Activated naive CD4-positive, alpha-beta T cell (primary cell): ENCODE measurements around the gene PIH1D1.
"Not testable (repeated sequence)": the region's sequence is repeated elsewhere in the genome, so short reads cannot be mapped to it uniquely, and the experiment has no call there.

ENCODE experiments used
- DNase-seq, 4 experiments: peaks; one replicate each; lab custom pipeline; 2025; lab: John Stamatoyannopoulos, UW

Gene PIH1D1

DNA sequence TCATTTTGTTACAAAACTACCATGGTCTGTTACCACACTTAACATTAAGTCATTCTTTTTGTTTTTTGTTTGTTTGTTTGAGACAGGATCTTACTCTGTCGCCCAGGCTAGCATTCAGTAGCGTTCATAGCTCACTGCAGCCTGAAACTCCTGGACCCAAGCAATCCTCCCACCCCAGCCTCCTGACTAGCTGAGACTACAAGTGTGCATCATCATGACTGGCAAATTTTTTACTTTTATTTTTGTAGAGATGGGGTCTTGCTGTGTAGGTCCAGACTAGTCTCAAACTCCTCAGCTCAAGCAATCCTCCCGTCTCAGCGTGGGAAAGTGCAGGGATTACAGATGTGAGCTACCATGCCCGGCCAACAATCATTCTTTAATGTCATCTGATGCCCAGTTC lies 4.7 kb upstream of the PIH1D1 start:
- DNase-seq, result no peak

DNA sequence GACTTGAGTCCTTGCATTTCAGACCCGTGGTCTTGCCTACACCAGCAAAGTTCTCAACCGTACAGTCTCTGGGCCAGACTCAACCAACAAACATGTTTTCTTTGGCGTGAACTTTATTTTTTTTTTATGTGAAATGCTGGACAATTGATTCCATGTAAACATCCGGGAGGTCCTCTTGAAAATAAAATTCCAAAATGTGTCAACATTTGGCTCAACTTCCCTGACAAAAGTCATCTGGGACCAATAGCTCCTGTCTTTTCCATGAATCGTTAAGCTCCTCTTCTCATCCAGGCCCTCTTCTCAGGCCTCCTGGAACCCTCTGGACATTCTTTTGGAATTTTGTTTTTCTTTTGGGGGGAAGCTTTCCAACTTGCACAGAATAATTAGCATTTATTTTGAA lies 4.2 kb upstream of the PIH1D1 start:
- DNase-seq, result no peak

DNA sequence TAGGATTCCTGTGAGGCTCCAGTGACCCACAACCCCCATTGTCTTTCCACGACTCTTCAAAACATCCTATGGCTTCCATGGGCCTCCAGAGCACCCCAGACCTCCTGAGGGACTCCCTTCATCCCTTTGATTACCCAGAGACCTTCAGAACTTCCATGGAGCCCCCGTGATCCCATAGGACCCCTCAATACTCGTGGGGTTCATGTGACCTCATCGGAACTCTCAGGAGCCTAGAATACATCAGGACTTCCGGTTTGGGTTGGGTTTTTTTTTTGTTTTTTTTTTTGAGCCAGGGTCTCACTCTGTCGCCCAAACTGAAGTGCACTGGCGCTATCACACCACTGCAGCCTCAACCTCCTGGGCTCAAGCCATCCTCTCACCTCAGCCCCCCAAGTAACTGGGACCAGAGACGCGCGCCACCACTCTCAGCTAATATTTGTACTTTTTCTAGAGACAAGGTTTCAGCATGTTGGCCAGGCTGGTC lies 2.2 kb upstream of the PIH1D1 start:
- DNase-seq, result no peak

DNA sequence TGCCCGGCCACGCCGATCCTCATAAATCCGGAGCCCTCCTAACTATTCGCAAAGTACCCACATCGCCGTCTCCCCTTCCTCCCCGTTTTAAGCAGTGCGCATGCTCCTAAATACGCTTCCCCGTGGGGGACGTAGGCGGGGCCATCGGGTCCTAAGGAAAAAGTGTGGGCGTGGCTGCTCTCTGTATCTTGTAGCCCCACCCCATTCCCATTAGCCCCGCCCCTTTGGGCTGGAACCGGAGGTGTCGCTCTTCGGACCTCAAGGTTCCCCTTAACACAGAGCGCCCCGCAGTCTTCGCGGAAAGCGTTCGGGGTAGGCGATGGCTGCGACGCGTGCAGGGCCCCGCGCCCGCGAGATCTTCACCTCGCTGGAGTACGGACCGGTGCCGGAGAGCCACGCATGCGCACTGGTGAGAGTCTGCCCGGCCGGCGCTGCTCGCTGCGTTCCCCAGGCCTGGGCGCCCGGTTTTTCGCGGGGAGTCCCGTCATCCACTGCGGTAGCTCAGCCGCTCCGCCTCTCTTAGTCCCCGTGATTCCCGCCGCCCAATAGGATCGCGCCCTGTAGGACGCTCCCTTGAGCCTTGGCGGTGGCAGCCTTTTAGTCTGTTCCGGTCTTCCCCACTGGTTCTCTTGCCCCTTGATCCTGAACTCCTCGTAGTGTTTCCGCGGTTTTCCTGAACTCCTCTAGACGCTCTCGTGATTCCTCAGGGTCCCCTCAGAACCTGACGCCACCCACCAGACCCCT lies 1.6 kb upstream of the PIH1D1 start, which contains the start of gene ALDH16A1:
ALDH16A1 (plus strand) TSS at position 213 of the 744 bp plus-strand sequence; CDS start at position 320, 107 bp downstream.
- peak; percentile 94 to 98 (median 96) for DNase-seq

DNA sequence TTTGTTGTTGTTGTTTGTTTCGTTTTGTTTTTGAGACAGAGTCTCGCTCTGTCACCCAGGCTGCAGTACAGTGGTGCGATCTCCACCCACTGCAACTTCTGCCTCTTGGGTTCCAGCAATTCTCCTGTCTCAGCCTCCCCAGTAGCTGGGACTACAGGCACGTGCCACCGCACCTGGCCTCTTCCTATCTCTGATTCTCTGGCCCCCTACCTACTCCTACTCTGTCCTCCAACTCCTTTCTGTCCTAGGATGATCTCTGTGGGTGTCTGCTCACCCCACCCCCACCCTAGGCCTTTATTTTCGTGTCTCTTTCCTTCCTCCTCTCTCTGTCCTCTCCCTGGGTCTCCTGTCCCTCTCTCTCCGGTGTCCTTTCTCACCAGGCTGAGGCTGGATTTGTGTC lies 1.2 kb downstream of the PIH1D1 start:
- no peak for DNase-seq

DNA sequence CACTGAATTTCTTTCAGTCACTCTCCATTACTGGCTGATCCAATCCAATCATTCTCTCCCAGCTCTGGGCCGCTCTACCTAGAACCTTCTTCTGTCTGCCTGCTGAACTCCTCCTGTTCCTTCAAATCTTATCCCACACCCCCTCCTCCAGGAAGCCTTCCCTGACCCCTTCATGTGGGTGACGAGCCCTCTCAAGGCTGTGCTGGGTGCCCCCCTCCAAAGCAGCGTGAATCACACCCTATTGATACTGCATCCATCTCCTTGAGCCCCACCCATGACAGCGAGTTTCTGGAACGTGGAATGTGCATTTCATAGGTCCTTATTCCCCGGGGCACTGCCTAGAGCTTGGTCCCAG lies 3.2 kb downstream of the PIH1D1 start:
- no peak for DNase-seq

DNA sequence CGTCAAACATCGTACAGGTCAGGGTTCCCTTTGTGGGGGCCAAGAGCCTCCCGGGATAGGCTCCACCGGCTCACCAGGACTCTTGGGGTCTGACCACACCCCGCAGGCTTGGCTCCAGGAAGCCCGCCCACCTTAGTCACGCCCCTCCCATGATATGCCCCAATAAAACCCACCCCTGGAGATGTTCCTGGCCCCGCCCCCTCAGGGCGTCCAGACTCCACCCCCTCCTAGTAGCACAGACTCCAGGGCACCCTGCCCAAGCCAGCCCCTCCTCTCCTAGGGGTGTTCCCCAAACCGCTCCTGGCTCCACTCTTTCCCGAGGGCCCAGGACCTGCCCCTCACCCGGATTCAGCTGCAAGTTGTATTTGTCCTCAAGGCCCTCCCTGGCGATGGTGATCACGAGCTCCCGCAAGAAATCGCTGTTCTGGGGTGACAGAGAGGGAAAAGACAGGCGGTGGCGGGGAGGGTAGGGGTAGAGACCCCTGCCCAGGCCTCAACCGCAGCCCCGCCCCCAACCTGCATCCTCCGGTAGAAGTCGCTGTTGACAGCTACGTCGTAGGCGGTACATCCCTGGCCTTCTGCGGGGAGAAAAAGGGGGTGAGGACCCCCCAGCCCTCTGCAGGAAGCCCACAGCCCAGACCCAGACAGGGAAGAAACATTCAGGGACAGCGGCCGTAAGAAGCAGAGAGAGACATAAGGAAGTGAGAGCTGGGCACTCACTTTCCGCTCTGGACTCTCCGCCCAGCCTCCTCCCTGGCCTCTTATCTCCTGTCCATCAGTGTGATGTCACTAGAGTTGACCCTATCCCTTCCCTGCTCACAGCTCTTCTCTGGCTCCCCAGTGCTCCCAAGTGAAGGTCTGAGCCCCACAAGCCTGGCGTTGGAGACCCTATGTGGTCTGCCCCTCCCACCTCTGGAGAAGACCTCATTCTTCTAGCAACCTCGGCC lies 3.9 kb downstream of the PIH1D1 start:
- DNase-seq, result no peak

DNA sequence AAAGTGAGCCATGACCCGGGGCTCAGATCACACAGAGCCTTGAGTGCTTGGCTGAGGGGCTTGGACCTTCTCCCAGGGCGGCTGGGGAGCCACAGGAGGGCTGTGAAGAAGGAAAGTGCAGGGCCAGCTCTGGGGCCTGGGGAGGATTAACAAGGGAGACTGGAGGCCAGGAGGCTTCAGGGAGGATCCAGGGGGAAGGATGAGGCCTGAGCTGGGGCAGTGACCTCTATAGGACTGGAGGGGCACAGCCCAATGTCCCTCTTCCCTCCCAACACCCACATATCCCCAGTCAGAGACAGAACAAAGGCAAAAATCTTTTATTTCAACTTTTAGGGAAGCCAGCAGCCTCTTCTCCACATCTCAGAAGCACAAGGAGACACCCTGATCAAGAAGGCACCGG lies 5.6 kb downstream of the PIH1D1 start:
- no peak for DNase-seq

DNA sequence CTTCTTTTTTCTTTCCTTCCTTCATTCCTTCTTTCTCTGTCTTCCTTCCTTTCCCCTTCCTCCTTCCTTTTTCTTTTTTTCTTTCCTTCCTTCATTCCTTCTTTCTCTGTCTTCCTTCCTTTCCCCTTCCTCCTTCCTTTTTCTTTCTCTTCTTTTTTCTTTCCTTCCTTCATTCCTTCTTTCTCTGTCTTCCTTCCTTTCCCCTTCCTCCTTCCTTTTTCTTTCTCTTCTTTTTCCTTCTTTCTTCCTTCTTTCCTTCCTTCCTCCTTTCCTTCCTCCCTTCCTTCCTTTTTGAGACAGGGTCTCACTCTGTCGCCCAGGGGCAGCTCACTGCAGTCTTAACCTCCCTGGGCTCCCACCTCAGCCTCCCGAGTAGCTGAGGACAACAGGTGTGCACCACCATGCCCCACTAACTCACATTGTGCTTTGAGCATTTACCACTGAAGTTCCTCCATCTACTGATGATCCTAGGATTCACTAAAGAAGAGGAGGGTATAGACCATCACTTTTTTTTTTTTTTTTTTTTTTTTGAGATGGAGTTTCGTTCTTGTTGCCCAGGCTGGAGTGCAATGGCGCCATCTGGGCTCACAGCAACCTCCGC lies 7.4 kb downstream of the PIH1D1 start:
- DNase-seq, result not testable (repeated sequence)

DNA sequence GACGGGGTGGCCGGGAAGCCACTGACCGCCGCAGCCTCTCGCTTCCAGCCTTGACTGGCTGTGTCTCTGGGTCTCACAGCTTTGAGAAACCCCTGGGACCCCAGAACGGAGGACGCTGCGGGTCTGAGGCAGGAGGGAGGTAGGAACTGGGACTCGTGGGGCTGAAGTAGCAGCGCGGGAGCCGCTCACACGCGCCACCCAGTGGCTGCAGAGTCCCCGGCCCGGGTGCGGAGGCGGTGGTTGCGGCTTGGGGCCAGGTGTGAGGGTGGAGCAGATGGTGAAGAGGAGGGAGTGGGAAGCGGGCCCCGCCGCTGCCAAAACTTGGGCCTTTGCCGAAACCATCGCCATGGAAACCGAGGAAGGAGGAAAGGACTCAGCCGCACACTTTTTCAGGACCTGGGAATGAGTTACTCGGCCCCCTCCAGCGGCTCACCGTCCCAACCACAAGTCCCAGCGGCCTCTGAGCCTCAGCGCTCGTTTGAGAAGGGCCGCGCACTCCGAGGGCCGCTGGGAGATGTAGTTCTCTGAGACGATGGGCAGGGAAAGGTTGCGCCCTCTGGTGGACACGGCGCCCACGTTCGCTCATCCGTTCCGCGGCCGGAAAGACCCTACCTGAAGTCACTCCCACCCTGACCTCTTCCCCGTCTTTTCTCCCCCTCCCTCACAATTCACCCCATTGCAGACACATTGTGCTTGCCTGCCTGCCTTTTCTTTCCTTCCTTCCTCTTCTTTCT lies 8.1 kb downstream of the PIH1D1 start:
- DNase-seq, result peak; percentile 82 to 89 (median 88)

DNA sequence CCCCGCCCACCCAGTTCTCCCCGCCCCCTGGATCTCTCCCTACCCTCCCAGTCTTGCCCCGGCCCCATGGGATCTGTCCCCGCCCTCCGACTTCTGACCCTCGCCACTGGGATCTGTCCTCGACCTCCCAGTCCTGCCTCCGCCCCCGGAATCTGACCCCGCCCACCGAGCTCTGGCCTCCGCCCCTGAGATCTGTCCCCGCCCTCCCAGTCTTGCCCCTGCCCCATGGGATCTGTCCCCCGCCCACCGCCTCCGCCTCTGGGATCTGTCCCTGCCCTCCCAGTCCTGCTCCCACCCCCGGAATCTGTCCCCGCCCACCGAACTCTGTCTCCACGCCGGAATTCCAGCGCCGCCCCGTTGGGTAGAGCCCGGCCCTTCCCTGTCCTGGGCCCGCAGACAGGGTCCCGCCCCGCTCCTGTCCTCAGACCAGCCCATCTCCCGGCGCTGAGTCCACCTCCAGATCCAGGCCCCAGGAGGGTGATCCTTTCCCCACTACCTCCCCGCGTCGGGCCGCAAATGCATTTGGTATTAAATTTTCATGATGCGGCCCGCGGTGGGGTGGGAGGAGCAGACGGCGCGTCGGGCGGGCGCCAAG lies 8.7 kb downstream of the PIH1D1 start:
- peak in 2 of 4 experiments; percentile 25 to 39 for DNase-seq

DNA sequence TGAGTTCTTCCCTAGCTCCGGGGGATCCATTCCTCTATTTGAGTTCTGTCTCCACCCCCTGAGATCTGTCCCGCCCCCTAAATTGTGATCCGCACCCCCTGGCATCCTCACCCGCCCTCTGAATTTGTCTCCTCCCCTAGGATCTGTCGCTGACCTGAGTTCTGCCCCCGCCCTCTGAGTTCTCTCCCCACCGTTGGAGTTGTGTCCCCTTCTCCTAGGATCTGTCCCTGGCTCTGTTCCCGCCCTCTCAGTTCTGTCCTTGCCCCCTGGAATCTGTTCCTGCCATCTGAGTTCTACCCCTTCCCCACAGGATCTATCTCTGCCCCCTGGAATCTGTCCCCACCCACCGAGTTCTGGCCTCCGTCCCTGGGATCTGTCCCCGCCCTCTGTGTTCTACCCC lies 9.3 kb downstream of the PIH1D1 start:
- no peak for DNase-seq

DNA sequence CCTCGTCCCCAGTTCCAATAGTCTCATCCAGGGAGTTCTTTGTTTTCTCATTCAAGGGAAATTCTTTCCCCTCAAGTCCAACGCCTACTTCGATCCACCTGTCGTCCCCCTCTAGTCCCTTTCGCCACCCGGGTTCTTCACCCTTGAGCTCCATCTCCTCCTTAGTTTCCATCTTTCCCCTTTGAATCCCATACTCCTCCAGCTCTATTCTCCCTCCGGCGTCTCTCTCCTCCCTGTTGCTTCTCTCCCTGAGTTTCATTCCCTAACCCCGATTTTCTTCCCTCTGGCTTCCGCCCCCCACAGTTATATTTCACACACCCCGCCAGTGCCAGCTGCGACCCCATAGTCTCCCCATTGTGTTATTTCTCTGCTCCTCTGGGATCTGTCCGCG lies 9.7 kb downstream of the PIH1D1 start:
- DNase-seq, result no peak

DNA sequence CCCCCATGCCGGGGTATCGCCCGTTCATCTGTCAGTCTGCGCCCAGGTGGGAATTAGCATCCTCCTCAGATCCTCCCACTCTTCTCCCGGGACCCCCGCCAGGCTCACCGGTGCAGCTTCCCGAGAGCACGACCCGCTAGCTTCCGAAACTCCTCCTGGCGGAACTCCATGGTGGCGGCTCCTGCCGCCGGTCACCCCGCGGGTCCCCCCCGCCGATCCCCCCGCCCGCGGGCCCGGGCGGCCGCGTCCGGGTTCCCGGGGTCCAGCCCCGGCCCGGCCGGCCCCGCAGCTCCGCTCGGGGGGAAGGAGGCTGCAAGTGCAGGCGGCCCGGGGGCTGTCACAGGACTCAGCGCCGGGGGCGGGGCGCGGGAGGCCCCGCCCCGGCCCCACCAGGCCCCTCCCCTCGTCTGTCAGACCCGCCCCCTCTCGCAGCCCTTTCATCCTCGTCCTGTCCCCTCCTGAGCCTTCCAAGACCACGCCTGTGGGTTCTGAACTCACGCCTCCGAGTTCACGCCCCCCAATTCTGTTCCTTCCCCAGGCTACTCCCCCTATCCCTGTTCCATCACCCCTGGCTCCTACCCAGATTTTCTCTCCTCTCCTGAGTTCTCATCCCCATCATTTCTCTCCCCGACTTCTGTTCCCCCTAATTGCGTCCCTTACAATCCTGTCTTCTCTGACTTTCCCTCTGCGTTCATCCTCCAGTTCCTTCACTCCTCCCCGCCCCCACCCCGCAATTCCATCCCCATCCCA lies 10.2 kb downstream of the PIH1D1 start, which contains the start of gene SLC17A7:
SLC17A7 (minus strand) TSS at position 318 of the 750 bp plus-strand sequence; CDS start at position 170, 148 bp downstream.
- peak in 2 of 4 experiments; percentile 11 to 27 for DNase-seq

DNA sequence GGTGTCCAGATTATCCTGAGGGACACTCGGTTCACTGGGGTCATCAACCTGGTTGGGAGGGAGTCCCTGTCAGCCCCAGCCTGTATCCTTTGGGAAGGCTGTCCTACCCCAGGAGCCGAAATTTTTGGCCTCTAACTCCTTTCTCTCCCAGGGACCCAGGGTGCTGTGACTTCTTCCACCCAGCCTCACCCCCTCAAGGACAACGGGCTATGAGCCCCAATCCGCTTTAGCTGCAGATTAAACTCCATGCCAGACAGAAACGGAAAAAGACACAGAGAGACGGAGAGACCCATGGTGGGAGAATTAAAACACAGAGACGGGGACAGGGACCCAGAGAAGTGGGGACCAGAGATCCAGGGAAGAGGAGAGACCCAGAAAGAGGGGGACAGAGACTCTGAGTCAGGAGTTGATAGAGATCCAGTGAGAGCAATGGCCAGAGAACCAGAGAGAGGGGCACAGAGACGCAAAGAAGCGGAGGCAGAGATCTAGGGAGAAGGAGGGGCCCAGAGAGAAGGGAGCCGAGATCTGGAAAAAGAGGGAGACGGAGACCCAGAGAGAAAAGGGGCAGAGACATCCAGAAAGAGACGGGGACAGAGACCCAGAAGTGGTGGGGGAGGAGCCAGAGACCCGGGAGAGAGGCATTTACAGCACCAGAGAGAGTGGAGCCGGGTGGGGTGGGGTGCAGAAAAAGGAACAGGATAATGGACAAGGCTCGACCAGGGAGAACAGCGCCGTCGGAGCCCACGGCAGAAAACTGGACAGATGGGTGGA lies 11.0 kb downstream of the PIH1D1 start:
- DNase-seq, result no peak

DNA sequence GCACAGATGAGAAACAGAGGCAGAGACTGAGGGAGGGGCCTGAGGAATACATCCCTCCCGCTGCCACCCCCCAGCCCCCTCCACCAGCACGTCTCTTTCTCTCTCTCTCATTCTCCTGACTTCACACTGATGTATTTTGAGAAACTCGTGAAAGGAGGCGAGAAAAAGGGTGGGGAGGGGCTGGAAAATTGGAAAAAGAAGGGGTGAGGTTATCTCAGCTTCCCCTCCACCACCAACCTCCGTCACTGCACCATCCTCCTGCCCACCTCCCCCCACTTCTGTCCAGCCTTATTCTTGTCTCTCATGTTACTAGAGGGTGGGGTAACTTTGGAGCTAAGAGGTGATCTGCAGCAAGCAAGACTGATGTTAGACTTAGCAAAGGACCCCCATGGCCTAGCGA lies 11.8 kb downstream of the PIH1D1 start:
- DNase-seq, result no peak

DNA sequence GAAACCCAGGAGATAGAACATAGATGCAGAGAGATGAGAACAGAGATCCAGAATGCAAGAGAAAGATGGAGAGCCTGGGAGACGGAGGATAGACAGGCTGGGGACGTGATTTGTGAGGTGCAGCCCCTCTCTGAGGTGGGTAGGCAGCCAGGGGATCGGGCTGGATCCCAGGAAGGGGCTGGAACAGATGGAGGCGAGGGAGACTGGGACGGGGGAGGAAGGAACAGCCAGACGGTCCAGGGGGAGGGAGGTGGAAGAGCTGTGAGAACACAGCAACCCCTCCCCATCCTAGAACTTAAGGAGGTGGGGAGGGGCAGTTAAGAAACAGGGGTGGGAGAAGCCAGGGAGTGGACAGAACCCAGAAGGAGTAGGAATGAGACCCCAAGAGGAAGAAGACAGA lies 13.4 kb downstream of the PIH1D1 start:
- no peak for DNase-seq

DNA sequence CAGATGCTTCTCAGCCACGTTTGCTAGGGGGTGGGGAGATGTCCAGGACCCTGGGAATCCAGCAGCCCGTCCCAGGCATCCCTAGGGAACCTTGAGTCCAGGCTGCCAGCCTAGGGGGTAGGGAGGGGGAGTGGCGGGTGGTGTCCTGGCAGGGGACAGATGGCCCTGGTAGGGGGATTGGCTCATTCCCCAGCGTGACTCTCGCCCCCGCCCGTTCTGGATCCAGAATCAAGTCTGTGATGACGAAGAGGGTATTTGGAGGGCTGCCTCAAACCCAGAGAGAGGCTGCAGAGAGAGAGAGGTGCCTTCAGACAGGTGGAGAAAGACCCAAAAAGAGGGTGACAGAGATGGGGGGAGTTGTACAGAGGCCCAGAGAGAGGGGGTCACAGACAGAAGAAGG lies 14.4 kb downstream of the PIH1D1 start:
- DNase-seq, result no peak

DNA sequence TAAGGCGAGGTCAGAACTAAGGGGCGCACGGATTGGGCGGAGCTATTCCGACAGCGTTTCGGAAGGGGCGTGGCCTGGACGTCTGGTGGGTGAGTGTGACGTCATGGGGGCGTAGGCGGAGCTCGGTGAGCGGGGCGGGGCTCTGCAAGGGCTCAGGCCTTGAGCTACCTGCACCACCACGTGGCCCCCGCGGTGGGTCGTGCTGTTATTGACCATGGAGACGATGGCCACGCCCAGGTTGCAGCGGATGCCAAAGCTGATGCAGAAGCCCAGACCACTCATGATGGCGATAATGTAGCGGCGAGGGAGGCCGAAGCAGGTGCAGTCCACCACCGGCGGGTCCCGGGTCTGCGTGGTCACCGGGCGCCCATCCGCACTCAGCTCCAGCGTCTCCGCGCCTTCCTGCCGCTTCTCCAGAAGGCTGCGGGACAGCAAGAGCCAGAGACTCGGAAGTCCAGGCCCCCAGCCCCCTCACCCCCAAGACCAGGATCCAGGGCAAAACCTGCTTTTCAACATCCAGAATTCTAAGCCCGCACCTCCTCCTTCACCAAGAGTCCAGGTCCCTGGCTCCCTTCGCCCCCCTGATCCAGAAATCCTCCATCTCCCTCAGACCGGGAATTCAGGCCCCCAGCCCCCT lies 15.1 kb downstream of the PIH1D1 start:
- peak in 3 of 4 experiments; percentile 7 to 15 (median 11) for DNase-seq
